22Rv1 (cell line): ENCODE data around the gene LRRTM4.

Experiments
- ZFX ChIP-seq: fragments of 450-650 bp; IDR thresholded peaks from 2 replicates; pipeline ENCODE4 v1.6.1; 2017; ENCODE audit warnings: antibody characterized with exemption, borderline replicate concordance
- TF ChIP-seq, protein P1 (sequence below): fragments of 450-650 bp; IDR thresholded peaks from 2 replicates; pipeline ENCODE4 v1.5.1; 2017; ENCODE audit warnings: mild to moderate bottlenecking

DNA sequence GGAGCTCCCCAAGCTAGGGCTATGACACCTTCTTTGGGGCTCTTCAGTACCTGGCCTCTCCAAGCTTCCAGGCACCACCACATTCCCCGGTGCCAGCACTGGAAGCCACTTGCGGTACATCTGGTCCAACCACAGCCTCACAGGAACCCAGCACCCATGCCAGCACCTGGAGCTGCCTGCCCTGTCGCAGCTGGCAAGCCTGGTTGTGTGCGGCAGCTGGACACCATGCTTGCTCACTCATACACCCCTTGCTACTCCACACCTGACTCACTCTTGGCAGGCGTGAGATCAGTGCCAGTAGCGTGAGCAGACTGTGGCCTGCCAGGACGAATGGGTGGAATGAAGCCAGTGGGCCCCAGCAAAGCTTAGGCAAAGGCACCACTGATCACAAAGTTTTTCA, 34.0 kb downstream of the LRRTM4 start:
- TF ChIP-seq, protein P1, sequence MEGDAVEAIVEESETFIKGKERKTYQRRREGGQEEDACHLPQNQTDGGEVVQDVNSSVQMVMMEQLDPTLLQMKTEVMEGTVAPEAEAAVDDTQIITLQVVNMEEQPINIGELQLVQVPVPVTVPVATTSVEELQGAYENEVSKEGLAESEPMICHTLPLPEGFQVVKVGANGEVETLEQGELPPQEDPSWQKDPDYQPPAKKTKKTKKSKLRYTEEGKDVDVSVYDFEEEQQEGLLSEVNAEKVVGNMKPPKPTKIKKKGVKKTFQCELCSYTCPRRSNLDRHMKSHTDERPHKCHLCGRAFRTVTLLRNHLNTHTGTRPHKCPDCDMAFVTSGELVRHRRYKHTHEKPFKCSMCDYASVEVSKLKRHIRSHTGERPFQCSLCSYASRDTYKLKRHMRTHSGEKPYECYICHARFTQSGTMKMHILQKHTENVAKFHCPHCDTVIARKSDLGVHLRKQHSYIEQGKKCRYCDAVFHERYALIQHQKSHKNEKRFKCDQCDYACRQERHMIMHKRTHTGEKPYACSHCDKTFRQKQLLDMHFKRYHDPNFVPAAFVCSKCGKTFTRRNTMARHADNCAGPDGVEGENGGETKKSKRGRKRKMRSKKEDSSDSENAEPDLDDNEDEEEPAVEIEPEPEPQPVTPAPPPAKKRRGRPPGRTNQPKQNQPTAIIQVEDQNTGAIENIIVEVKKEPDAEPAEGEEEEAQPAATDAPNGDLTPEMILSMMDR: no peak
- no peak for TF ChIP-seq ZFX
